HepG2 (cell line): ENCODE measurements around the gene CYP4V2. TPM values are rescaled to one million over a fixed set of nuclear protein-coding genes. Genes with fewer than 3 reads are reported as not detected.

Experiments
- BORCS8-MEF2B ChIP-seq: sonication (generic); formaldehyde crosslinking; IDR thresholded peaks from 2 replicates; pipeline ENCODE4 v1.8.0; 2022; ENCODE audit warnings: mild to moderate bottlenecking, missing genetic modification reagents
- GABPB1 ChIP-seq: IDR thresholded peaks from 2 replicates; pipeline ENCODE4 v1.6.1; 2016; ENCODE audit warnings: mild to moderate bottlenecking, missing genetic modification reagents, moderate library complexity, missing compliant biosample characterization
- GMEB1 ChIP-seq: sonication (generic); formaldehyde crosslinking; IDR thresholded peaks from 2 replicates; pipeline ENCODE4 v1.5.1; 2020; ENCODE audit warnings: missing genetic modification reagents, mild to moderate bottlenecking, borderline replicate concordance
- HDAC1 ChIP-seq: sonication (generic); formaldehyde crosslinking; IDR thresholded peaks from 2 replicates; pipeline ENCODE4 v1.5.1; 2020; ENCODE audit warnings: mild to moderate bottlenecking, missing genetic modification reagents
- HIC2 ChIP-seq: sonication (generic); formaldehyde crosslinking; IDR thresholded peaks from 2 replicates; pipeline ENCODE4 v1.9.0; 2022; ENCODE audit warnings: low read depth, missing genetic modification reagents
- HMG20B ChIP-seq: conservative IDR thresholded peaks from 2 replicates; pipeline ENCODE4 v1.6.1; 2016; ENCODE audit warnings: missing genetic modification reagents, missing compliant biosample characterization
- MEIS1 ChIP-seq: sonication (generic); formaldehyde crosslinking; IDR thresholded peaks from 2 replicates; pipeline ENCODE4 v1.9.0; 2021; ENCODE audit warnings: mild to moderate bottlenecking, missing genetic modification reagents, moderate library complexity, borderline replicate concordance
- NR2F1 ChIP-seq, 2 experiments: fragments of 450-650 bp in 1 of 2; formaldehyde crosslinking in 1 of 2; IDR thresholded peaks; 2 replicates each; pipeline versions ENCODE4 v1.5.0 to v1.6.1; 2016 to 2020; ENCODE audit warnings: mild to moderate bottlenecking in 1 of 2, missing compliant biosample characterization in 1 of 2, missing genetic modification reagents in 1 of 2, moderate library complexity in 1 of 2
- RFXANK ChIP-seq: IDR thresholded peaks from 2 replicates; pipeline ENCODE4 v1.6.1; 2016
- RNF219 ChIP-seq: sonication (generic); formaldehyde crosslinking; IDR thresholded peaks from 2 replicates; pipeline ENCODE4 v1.5.0; 2020; ENCODE audit warnings: mild to moderate bottlenecking, missing genetic modification reagents
- SALL1 ChIP-seq: sonication (generic); formaldehyde crosslinking; IDR thresholded peaks from 2 replicates; pipeline ENCODE4 v1.8.0; 2022; ENCODE audit warnings: mild to moderate bottlenecking, missing genetic modification reagents
- SIX4 ChIP-seq: sonication (generic); formaldehyde crosslinking; IDR thresholded peaks from 2 replicates; pipeline ENCODE4 v1.4.0; 2020; ENCODE audit warnings: missing genetic modification reagents
- XRCC5 ChIP-seq: fragments of 200-400 bp; formaldehyde crosslinking; optimal IDR thresholded peaks from 2 replicates; pipeline ENCODE3; 2017; ENCODE audit warnings: mild to moderate bottlenecking, low read length
- YY1 ChIP-seq: IDR thresholded peaks from 2 replicates; pipeline ENCODE4 v1.6.1; 2011; ENCODE audit warnings: low read length, low read depth, moderate library complexity, mild to moderate bottlenecking; ENCODE audit not compliant: insufficient read depth, insufficient replicate concordance
- ZNF224 ChIP-seq: sonication (generic); formaldehyde crosslinking; IDR thresholded peaks from 2 replicates; pipeline ENCODE4 v1.5.0; 2020; ENCODE audit warnings: mild to moderate bottlenecking, missing genetic modification reagents
- ZNF350 ChIP-seq: sonication (generic); formaldehyde crosslinking; IDR thresholded peaks from 2 replicates; pipeline ENCODE4 v1.4.0; 2020; ENCODE audit warnings: mild to moderate bottlenecking, low read depth, missing genetic modification reagents, borderline replicate concordance
- ZNF564 ChIP-seq: sonication (generic); formaldehyde crosslinking; IDR thresholded peaks from 2 replicates; pipeline ENCODE4 v1.8.1; 2023; ENCODE audit warnings: mild to moderate bottlenecking, missing genetic modification reagents
- ZNF674 ChIP-seq: sonication (generic); formaldehyde crosslinking; IDR thresholded peaks from 2 replicates; pipeline ENCODE4 v1.5.0; 2020; ENCODE audit warnings: low read depth, mild to moderate bottlenecking, missing genetic modification reagents
- polyA plus RNA-seq, 8 experiments: library from polyadenylated mRNA; depleted of rRNA in 3 of 8; stranded (reverse) in 7 of 8; unstranded in 1 of 8; fragments of >200 nt; fragmentation: Illumina TruSeq in 4 of 8; extraction: Trizol in 4 of 8; gene quantifications; 2 replicates each; pipeline versions ENCODE4 v1.2.1 to v1.2.3, GENCODE V29; 2011 to 2016; ENCODE audit warnings: low read depth in 4 of 8, missing spikeins in 1 of 8, mixed read lengths in 1 of 8; ENCODE audit not compliant: insufficient read depth in 1 of 8
- total RNA-seq, 5 experiments: library from RNA; depleted of rRNA; stranded (reverse); fragments of >200 nt; fragmentation: Illumina TruSeq; extraction: Trizol; gene quantifications; 2 replicates each; pipeline ENCODE4 v1.2.3, GENCODE V29; 2016; ENCODE audit warnings: low read depth in 1 of 5
- TF ChIP-seq, protein P1 (sequence below): IDR thresholded peaks from 2 replicates; pipeline ENCODE4 v1.6.1; 2012; ENCODE audit warnings: low read depth, low read length, improper control_type of control experiment
- TF ChIP-seq, protein P2 (sequence below): sonication (generic); formaldehyde crosslinking; IDR thresholded peaks from 2 replicates; pipeline ENCODE4 v1.5.0; 2020; ENCODE audit warnings: mild to moderate bottlenecking, missing genetic modification reagents, moderate library complexity

Gene CYP4V2
- total and polyA plus RNA-seq, 2 of the 13 experiments (the other 11 are each of a cell fraction or from before 2014, with no cell fraction given): 4.7 to 7.2 TPM

DNA sequence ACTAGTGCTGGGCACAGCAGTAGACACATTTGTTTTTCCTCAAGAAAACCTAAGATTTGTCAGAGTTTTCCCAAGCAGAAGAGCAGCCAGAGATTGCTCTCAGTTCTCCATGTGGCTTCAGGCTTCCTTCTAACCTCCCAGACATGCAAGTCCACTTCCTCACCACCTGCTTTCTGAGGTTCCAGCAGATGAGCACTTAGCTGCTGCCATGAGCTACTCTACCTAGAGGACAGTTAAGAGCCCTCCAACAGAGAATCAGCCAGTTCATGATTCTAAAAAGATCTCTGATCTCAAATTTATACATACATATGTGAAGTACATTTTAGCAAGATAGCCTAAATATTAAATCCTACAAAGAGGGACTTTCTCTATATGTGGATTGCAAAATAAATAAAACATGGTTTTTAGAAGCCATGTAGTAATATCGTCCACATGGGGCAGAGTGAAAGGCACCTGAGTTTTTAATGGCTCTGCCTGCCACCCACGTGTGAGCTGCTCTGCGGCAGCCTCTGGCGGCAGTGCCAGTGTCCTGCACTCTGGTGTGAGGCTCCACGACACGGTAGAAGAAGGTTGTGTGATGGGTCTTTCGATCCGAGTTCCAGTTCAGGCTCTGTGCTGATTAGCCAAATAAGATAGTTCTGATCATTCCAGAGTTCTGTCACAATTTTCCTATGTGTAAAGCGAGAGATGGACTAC is 10.3 kb downstream of the CYP4V2 start (continued):
- TF ChIP-seq GMEB1 (CRISPR knock-in tag) (no peak), RNF219 (no peak), ZNF674 (CRISPR knock-in tag) (no peak), SALL1 (peak; percentile 75), RFXANK (CRISPR knock-in tag) (0 out of 2 replicates have a peak, but pooled peaks have one; percentile 39), SIX4 (CRISPR knock-in tag) (no peak), BORCS8-MEF2B (CRISPR knock-in tag) (0 out of 2 replicates have a peak, but pooled peaks have one; percentile 46), ZNF350 (CRISPR knock-in tag) (peak; percentile 42; the same call in 1 of the 2 replicates), MEIS1 (CRISPR knock-in tag) (no peak), ZNF564 (CRISPR knock-in tag) (no peak), HIC2 (peak; percentile 73), YY1 (peak; percentile 70), HMG20B (no peak), XRCC5 (peak; percentile 79), HDAC1 (CRISPR knock-in tag) (peak; percentile 43), ZNF224 (no peak), GABPB1 (CRISPR knock-in tag) (no peak), NR2F1 (CRISPR knock-in tag; IDR thresholded peaks at IDR 0.05) (0 out of 4 replicates have a peak, but pooled peaks of 1 of the 2 experiments have one; percentile 23)
- TF ChIP-seq, protein P1, sequence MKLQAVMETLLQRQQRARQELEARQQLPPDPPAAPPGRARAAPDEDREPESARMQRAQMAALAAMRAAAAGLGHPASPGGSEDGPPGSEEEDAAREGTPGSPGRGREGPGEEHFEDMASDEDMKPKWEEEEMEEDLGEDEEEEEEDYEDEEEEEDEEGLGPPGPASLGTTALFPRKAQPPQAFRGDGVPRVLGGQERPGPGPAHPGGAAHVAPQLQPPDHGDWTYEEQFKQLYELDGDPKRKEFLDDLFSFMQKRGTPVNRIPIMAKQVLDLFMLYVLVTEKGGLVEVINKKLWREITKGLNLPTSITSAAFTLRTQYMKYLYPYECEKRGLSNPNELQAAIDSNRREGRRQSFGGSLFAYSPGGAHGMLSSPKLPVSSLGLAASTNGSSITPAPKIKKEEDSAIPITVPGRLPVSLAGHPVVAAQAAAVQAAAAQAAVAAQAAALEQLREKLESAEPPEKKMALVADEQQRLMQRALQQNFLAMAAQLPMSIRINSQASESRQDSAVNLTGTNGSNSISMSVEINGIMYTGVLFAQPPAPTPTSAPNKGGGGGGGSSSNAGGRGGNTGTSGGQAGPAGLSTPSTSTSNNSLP: 0 out of 2 replicates have a peak, but pooled peaks have one; percentile 35
- TF ChIP-seq, protein P2, sequence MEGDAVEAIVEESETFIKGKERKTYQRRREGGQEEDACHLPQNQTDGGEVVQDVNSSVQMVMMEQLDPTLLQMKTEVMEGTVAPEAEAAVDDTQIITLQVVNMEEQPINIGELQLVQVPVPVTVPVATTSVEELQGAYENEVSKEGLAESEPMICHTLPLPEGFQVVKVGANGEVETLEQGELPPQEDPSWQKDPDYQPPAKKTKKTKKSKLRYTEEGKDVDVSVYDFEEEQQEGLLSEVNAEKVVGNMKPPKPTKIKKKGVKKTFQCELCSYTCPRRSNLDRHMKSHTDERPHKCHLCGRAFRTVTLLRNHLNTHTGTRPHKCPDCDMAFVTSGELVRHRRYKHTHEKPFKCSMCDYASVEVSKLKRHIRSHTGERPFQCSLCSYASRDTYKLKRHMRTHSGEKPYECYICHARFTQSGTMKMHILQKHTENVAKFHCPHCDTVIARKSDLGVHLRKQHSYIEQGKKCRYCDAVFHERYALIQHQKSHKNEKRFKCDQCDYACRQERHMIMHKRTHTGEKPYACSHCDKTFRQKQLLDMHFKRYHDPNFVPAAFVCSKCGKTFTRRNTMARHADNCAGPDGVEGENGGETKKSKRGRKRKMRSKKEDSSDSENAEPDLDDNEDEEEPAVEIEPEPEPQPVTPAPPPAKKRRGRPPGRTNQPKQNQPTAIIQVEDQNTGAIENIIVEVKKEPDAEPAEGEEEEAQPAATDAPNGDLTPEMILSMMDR (CRISPR knock-in tag): peak; percentile 82
